Hepatic stellate cell (primary cell): Measurements from ENCODE around the gene REEP6.
"Not testable (repeated sequence)": the region's sequence is repeated elsewhere in the genome, so short reads cannot be mapped to it uniquely, and the experiment has no call there.

Experiments
- DNase-seq: peaks from one replicate; pipeline ENCODE4 v3.0.0; 2011; ENCODE audit warnings: low spot score

The REEP6 gene

GRCh38 chr19:1507763-1508506, 17.0 kb downstream of the REEP6 start:
- peak; percentile 100 for DNase-seq

GRCh38 chr19:1508507-1508856, 17.5 kb downstream of the REEP6 start:
- no peak for DNase-seq

GRCh38 chr19:1509602-1510441, 18.8 kb downstream of the REEP6 start:
- no peak for DNase-seq

DNA sequence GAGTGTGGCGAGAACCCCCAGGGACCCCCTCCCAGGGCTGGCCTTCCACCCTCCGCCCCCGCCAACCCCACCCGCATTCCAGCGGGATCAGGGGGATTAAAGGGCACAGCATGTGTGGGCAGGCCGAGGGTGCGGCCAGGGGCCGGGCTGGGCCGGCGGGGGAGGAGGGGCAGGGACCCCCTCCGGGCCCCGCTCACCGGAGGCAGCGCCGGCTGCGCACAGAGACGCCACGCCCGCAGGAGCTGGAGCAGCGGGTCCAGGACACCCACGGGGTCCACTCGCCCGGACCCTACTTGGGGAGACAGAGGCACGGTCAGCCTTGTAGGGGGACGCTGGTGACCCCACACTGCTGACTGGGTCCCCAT, 19.4 kb downstream of the REEP6 start:
- no peak for DNase-seq

DNA sequence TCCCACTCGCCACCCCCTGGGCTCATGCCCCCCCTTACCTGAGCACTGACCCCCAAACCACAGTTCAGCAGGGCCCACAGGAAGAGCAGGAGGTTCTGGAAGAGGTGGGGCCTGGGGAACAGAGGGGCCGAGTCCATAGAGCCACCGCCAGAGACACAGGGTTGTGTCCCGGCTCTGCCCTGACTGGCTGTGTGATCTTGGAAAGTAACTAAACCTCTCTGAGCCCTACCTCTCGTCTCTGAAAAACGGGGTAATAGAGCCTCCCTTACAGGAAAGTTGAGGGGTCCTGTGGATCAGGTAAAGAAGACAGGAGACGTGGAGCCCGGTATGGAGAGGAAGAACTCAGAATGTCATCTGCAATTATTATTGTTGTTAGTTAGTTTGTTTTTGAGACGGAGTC, 19.8 kb downstream of the REEP6 start:
- DNase-seq, result no peak

DNA sequence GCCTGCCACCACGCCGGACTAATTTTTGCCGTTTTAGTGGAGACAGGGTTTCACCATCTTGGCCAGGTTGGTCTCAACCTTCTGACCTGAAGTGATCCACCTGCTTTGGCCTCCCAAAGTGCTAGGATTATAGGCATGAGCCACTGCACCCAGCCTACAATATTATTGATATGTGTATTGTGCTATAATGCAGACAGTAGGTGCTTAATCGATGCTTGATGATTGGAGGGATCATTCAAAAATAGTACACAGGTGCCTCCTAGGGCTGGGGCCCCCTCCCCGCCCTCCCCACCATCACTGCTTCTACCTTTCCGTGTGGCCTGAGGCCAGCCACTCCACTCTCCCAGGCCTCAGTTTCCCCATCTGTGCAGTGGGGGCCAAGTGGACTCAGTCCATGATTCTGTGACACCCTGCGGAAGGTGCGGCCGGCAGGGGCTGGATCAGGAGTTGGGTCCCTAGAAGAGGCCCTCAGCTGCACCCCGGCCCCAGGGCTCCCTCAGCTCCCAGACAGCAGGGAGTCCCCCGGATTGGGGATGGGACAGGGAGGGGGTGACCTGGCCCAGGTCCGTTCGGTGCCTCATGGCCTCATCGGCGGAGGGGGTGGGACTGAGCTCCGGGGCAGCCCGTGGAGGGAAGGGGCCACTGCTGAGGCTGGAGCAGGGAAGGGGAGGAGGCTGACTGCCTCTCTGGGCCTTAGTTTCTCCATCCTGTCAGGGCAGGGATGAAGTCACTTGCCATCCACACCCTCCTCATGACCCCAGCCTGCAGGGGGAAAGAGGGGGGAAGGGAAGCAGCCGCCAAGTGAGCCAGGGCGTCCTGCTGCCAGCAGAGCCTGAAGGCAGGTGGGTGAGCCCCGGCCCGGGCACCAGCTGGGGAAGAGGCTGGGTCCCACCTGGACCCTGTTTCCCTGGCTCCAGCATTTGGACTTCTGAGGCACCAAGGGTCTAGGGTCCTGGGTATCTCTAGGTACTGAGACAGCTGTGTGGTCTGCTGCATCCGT, 20.6 kb downstream of the REEP6 start:
- no peak for DNase-seq

DNA sequence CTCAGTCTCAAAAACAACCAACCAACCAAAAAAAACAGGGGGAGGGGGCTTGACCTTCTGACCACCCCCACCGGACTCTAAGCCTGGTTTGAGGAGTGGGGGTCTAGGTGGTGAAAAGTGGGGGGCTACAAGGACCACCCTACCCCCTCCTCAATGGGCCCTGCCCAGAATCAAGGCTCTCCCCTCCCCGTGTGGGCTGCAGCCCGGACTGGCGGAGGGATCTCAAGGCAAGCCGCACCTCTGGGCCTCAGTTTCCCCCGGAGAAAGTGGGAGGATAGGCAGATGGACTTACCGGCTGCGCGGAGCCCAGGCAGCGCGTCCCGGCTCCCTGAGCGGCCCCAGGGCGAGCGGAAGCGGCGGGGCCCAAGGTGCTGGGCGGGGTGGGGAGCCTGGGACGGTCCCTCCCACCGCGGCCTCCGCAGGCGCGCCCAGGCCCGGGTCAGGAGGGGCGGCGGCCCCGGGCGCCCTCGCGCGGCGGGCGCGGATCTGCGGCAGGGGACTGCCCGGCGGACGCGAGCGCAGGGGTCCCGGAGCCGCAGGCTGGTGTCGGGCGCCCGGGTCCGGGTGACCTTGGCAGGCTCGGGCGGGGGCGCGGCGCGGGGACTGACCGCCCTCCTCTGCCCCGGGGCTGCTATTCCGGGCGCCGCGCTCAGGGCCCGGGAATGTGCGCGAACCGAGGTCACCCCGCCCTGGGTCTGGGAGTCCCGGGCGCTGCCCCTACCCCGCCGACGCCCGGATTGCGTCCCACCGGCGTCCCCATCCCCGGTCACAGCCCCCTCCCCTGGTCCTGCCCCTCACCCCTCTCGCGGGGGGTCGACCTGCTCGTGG, 21.9 kb downstream of the REEP6 start, which contains the start of gene ADAMTSL5:
TSS of gene ADAMTSL5 (minus strand) at position 349 of the 828 bp plus-strand sequence. CDS start 2,076 bp downstream, outside the sequence.
- DNase-seq, result peak; percentile 73

DNA sequence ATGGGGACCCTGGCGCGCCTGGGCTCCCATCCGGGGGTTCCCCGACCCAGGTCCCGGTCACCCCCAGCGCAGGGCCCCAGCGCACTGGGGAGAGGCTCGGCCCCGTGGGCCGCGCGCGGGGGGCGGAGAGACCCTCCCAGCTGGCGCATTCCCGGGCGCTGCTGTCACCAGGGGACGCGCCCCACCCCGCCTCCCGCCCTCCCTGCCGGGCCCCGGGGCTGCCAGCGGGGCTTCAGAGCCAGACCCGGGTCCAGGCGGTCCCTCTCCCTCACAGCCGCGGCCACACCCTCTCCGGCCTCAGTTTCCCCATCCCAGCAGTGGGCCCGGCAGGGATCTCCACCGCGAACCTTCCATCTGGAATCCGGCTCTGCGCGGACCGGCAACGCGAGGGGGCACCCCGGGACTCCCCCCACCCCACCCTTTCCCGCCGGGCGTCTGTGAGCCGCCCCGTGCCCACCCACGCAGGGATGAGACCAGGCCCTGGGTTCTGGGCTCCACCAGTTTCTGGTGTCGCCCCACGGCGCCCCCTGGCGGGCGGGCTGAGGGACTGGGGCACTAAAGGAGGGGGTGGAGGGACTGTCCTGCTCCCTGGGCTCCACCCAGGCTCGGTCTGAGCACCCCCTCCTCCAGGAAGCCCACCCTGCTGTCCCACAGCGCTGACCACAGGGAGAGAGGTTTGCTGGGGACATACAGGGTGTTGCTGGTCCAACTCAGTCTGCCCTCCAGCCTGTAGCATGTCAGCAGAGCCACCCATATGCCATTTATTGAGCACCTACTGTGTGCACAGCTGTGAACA, 22.7 kb downstream of the REEP6 start:
- DNase-seq, result peak; percentile 73

DNA sequence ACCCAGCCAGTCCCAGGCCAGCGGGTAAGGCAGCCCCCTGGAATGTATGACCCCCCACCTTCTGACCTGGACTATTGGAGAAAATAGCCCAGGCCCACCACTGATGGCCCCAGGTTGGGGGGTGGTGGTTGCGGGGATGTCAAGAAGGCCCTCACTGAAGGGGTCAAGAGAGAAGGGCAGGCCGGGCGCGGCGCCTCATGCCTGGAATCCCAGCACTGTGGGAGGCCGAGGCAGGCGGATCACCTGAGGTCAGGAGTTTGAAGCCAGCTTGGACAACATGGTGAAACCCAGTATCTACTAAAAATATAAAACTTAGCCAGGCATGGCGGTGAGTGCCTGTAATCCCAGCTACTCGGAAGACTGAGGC, 23.3 kb downstream of the REEP6 start:
- DNase-seq, result no peak

DNA sequence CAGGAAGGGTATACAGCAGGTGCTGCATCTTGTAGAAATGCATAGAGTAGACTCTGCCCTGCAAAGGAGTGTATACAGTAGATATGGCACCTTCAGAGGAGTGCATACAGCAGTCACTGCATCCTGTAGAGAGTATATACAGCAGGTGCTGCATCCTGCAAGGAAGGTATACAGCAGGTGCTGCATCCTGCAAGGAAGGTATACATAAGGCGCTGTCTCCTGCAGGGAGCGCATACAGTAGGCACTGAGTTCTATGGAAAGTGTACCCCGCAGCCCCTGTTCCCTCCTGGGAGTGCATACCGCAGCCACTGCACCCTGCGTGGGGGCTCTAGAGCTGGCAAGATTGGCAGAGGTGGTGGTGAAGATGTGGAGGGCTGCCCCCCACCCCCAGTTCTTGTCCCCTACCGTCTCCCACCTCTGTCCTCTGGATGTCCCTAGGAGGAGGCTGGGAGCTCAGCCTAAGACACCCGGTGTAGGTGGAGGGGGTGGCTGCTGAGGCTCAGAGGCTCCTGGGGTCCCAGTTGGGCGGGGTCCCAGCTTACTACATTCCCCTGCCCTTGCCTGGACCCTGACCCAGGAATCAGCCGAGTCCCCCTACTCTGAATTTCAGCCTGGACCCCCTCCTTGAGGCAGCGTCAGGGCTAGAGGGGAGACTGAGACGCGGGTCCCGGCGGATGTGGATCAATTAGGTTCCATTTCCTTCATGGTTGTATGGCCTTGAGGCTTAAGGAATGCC, 24.2 kb downstream of the REEP6 start:
- DNase-seq, result no peak

DNA sequence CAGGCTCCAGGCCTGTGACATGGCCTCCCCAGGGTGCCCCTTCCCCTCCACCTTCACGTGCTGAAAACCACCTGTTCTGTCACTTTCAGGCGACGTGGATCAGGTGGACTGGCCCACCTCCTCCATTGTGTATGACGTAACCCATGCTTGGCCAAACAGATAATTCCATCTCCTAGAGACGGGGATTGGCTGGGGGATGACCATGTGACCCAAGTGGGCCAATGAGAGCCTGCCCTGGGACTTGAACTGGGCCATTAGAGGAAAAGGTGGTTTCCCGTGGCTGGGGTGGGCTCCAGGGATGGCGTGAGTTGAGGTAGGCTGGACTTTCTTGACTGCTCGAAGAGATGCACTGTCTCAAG, 25.4 kb downstream of the REEP6 start:
- no peak for DNase-seq

DNA sequence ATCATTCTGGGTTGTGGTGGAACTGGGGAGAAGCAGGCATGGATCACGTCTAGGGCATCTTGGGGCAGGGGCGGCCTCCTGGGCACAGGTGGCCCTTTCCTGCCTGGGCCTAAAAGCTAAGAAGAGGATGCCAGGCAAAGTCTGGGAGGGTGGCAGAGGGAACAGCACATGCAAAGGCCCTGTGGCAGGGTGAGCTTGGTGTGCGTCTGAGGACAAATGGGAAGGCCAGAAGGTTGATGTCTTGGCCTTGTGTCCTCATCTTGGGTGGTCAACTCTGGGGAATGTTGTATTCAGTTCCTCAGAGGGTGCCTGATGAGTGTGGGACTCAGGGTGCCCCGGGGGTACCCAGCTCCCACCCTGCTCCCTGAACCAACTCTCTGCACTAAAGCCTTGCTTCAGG, 27.5 kb downstream of the REEP6 start:
- DNase-seq, result no peak

DNA sequence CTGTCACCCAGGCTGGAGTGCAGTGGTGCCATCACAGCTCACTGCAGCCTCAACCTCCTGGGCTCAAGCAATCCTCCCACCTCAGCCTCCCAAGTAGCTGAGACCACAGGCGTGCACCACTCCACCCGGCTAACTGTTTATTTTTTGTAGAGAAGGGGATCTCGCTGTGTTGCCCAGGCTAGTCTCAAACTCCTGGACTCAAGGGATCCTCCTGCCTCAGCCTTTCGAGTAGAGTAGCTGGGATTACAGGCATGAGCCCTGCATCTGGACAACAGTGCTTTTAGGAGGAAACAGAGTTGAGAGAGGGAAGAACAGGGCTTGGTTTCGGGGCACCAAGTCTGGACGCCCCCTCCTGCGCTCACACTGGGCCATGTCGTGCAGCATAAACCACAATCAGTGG, 28.8 kb downstream of the REEP6 start:
- not testable (repeated sequence) for DNase-seq

- no peak for DNase-seq
Observed at GRCh38 chr19:1520203-1520780, 29.3 kb downstream of the REEP6 start.

DNA sequence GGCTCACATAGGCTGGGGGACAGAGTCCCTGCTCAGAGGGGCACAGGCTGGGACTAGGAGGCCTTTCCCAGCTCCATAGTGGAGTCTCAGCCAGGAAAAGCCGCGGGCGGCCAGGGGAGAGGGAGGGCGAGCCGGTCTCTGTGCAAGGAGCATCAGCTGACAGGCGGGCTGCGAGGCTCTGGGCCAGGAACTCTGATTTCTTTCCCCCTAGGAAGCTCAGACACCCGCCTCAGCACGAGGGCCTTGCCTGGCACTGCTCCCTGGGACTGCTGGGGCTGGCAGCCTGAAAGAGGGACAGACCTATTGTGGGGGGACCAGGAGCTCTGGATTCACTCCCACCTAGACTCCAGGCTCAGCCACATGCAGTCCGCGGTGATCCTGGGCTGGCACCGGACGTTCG, 30.7 kb downstream of the REEP6 start:
- no peak for DNase-seq

- DNase-seq, result no peak
Observed at GRCh38 chr19:1522061-1522460, 31.1 kb downstream of the REEP6 start.

DNA sequence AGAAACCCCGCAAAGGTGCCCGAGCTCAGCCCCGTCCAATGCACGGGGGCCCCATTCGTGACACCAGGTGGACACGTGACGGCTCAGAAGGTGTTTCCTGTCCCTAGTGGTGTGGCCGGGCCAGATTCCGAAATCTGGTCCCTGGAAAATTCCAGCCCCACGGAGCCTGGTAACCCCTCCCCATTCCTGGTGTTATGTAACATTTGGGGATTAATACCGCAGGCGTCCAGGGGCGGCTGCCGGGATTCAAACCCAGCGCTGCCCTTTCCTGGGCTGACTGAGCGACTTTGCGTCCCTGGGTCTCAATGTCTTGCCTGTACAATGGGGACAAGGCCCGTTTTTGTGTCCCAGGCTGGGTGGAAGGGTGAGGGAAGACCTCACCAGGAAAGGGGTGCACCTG, 31.9 kb downstream of the REEP6 start:
- DNase-seq, result no peak

DNA sequence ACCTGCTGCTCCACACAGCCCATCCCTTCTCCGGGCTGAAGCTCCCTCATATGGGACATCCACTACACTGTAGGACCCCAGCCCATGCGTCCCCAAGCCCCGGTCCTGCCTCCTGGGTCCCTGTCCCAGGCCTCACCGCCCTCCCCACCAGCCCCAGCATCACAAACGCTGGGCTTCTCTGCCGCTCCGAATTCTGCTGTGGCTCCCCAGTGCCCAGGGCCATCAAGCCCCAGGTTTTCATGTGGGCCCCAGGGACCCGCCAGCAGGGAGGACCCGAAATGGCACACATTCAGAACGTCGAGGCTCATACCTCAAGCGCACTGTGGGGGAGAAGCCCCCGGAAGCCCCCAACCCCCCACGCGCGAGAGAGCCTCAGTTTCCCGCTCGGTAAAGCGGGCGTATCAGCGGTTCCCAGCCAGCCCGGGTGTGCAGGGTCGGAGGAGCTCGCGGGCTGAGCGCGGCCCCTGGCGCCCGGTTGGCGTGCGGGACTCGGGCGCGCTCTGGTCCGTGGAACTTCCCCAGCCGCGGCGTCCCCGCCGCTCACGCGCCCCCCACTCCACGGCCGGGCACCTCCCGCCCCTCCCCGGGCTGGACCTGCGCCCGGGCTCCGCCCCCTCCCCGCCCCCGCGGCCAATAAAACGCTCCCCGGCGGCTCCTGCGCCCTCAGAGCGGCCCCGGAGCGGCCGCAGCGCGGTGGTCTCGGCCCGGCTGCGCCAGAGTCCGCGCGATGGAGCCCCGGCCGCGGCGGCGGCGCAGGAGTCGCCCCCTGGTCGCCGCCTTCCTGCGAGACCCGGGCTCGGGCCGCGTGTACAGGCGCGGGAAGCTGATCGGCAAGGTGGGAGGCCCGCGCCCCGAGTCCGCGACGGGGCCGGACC, 32.7 kb downstream of the REEP6 start, which contains the start of gene PLK5:
TSS of gene PLK5 (plus strand) at position 666 of the 875 bp plus-strand sequence. CDS start 2,920 bp downstream, outside the sequence.
- DNase-seq, result no peak
